CD4-positive, alpha-beta T cell (primary cell): ENCODE data around the gene RAB7B. TPM values are rescaled to one million over a fixed set of nuclear protein-coding genes. Genes with fewer than 3 reads are reported as not detected.

ENCODE experiments used
- ATAC-seq: fragments of 200-7000 bp; cut with Tn5 transposase; one replicate; pipeline ENCODE4 v1.10.0; 2022; ENCODE audit warnings: mild to moderate bottlenecking; ENCODE audit not compliant: poor library complexity
- CTCF ChIA-PET: fragments of 350-600 bp; sonication (Branson Sonifier 250); formaldehyde crosslinking; loops from one replicate; lab custom pipeline; 2021; ENCODE audit warnings: antibody characterized with exemption, inconsistent platforms; lab: Charles Lee
- POLR2A ChIA-PET: fragments of 350-600 bp; sonication (Branson Sonifier 250); formaldehyde crosslinking; loops from one replicate; lab custom pipeline; 2021; ENCODE audit warnings: antibody characterized with exemption, inconsistent platforms; lab: Charles Lee
- DNase-seq, 14 experiments: peaks; one replicate each; pipeline ENCODE4 v3.0.0-alpha.2; 2013 to 2020; ENCODE audit warnings: mixed read lengths in 2 of 14
- H3K27ac ChIP-seq, 2 donors: one replicate each; pipeline versions ENCODE4 v1.5.1 to v1.7.0; 2013; ENCODE audit warnings: low read length in 2 of 2, low read depth in 1 of 2, mild to moderate bottlenecking in 1 of 2
- H3K27me3 ChIP-seq, 2 experiments: 1 replicate in 1 of 2; 2 replicates in 1 of 2; pipeline versions ENCODE4 v1.6.1 to v1.7.0; 2013; ENCODE audit warnings: low read length in 2 of 2, control low read depth in 1 of 2, mild to moderate bottlenecking in 1 of 2, moderate library complexity in 1 of 2; ENCODE audit not compliant: insufficient read depth in 2 of 2, control insufficient read depth in 1 of 2
- H3K36me3 ChIP-seq: one replicate; pipeline ENCODE4 v1.6.1; 2013; ENCODE audit warnings: low read length, control low read depth; ENCODE audit not compliant: insufficient read depth
- H3K4me1 ChIP-seq: one replicate; pipeline ENCODE4 v1.6.1; 2013; ENCODE audit warnings: low read length, control low read depth; ENCODE audit not compliant: insufficient read depth
- H3K4me3 ChIP-seq: one replicate; pipeline ENCODE4 v1.5.1; 2013; ENCODE audit warnings: mild to moderate bottlenecking, low read length, moderate library complexity
- H3K9me3 ChIP-seq, 2 experiments: 1 replicate in 1 of 2; 2 replicates in 1 of 2; pipeline versions ENCODE4 v1.6.1 to v1.7.0; 2013; ENCODE audit warnings: low read length in 2 of 2, mild to moderate bottlenecking in 2 of 2, control low read depth in 1 of 2, moderate library complexity in 1 of 2; ENCODE audit not compliant: control insufficient read depth in 1 of 2, insufficient read depth in 1 of 2
- H3K27ac Mint-ChIP-seq: one replicate; pipeline ENCODE4 v1.8.0; 2020; ENCODE audit warnings: mixed read lengths
- H3K27me3 Mint-ChIP-seq: one replicate; pipeline ENCODE4 v1.8.0; 2021; ENCODE audit warnings: mixed read lengths
- H3K36me3 Mint-ChIP-seq: one replicate; pipeline ENCODE4 v1.8.0; 2021; ENCODE audit warnings: low read depth, mixed read lengths
- H3K4me1 Mint-ChIP-seq: one replicate; pipeline ENCODE4 v1.8.0; 2021; ENCODE audit warnings: low read depth, mixed read lengths
- H3K4me3 Mint-ChIP-seq: one replicate; pipeline ENCODE4 v1.8.0; 2020; ENCODE audit warnings: mild to moderate bottlenecking, mixed read lengths
- H3K9me3 Mint-ChIP-seq: one replicate; pipeline ENCODE4 v1.8.0; 2020; ENCODE audit warnings: mixed read lengths
- intact Hi-C, 2 experiments: fragments of 100-400 bp; cut with DNase I in 1 of 2; cut with micrococcal nuclease in 1 of 2; formaldehyde crosslinking; loops; one replicate each; pipeline versions ENCODE4 v1.15.1 to v1.9.0; 2023 to 2025; cut with DNase I, micrococcal nuclease
- total RNA-seq, 174 experiments: library from RNA in 2 of 174; stranded (reverse) in 2 of 174; gene quantifications; one replicate each; pipeline ENCODE4 v1.2.3 and lab custom pipeline; 2021 to 2026
- TF ChIP-seq, protein P1 (sequence below): fragments of 200-600 bp; IDR thresholded peaks from one replicate; pipeline ENCODE4 v1.8.0; 2022; ENCODE audit warnings: antibody characterized with exemption, mild to moderate bottlenecking

Gene RAB7B
- total RNA-seq, 2 experiments from 2014 or later, result 0.08 TPM; not detected in 1

DNA sequence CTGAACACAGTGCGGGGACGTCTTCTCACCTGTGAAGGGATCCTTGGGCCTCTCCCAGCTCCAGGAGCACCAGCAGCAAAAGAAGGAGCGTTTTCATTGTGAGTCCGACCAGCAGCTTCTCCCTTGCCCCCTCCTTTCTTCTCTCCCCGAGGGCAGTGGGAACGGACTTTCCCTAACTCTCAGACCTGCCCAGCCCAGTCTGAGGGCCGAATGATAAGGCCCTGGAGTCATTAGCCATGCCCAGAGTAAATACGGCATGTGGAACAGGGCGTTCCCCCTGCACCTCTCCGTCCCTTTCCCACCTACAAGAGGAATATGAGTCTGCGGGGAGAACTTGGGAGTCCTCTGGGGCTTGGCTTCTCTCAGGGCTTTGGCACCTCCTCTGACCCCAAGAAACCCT, 20.5 kb upstream of the RAB7B start, which contains the start of gene CTSE:
Gene CTSE, minus strand, starts transcription at position 201 of the 400 bp plus-strand sequence. Its CDS starts 104 bp downstream, at position 97.
- no peaks in the 10 kb centered on the region for H3K9me3 ChIP-seq
- H3K36me3 ChIP-seq, result no peaks in the 10 kb centered on the region
- no peaks in the 10 kb centered on the region for H3K27me3 ChIP-seq
- no peak for ATAC-seq
- CTCF ChIA-PET, result interaction anchor here (1.2 kb wide), 1 partner anchor 79 kb away, joined by 4 read pairs; no protein-coding TSS in a partner anchor
- no peak within 1 kb of the TSS for H3K4me3 ChIP-seq
- Mint-ChIP-seq H3K4me3 (no peak within 1 kb of the TSS), H3K36me3 (no peaks in the 10 kb centered on the region), H3K27me3 (peaks cover 3% of the 10 kb centered on the region), H3K27ac (no peak within 1 kb of the TSS), H3K4me1 (no peaks in the 10 kb centered on the region), H3K9me3 (no peaks in the 10 kb centered on the region)
- H3K4me1 ChIP-seq, result no peaks in the 10 kb centered on the region
- H3K27ac ChIP-seq, result no peak within 1 kb of the TSS
- TF ChIP-seq, protein P1, sequence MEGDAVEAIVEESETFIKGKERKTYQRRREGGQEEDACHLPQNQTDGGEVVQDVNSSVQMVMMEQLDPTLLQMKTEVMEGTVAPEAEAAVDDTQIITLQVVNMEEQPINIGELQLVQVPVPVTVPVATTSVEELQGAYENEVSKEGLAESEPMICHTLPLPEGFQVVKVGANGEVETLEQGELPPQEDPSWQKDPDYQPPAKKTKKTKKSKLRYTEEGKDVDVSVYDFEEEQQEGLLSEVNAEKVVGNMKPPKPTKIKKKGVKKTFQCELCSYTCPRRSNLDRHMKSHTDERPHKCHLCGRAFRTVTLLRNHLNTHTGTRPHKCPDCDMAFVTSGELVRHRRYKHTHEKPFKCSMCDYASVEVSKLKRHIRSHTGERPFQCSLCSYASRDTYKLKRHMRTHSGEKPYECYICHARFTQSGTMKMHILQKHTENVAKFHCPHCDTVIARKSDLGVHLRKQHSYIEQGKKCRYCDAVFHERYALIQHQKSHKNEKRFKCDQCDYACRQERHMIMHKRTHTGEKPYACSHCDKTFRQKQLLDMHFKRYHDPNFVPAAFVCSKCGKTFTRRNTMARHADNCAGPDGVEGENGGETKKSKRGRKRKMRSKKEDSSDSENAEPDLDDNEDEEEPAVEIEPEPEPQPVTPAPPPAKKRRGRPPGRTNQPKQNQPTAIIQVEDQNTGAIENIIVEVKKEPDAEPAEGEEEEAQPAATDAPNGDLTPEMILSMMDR, result no peak
- DNase-seq, result no peak
- intact Hi-C loops, result no loop called here
- POLR2A ChIA-PET, result no interaction called here

DNA sequence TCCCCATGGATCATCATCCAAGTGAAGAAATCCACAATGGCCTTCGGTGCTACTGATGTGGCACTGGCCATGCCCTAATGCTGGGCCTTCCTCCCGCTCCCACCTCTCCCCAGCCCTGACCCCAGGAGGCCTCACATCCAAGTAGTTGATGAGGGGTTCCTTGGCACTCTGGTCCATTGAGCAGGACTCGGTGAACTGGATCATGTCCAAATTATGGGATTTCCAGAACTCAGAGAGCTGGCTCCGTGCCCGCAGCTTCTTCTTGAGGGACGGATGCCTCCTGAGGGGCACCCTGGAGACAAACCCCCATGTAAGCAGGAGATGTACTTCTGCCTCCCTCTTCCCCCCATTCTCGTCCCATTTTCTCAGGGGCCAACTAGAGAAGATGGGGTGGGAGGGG, 19.6 kb upstream of the RAB7B start:
- no peak for DNase-seq
- H3K9me3 Mint-ChIP-seq, result no peaks in the 10 kb centered on the region
- no peak overlapping the region for H3K4me3 ChIP-seq
- H3K36me3 Mint-ChIP-seq, result no peaks in the 10 kb centered on the region
- POLR2A ChIA-PET, result no interaction called here
- H3K27ac ChIP-seq, result no peak overlapping the region
- TF ChIP-seq, protein P1, result no peak
- no peaks in the 10 kb centered on the region for H3K27me3 Mint-ChIP-seq
- H3K4me3 Mint-ChIP-seq, result no peak overlapping the region
- no peaks in the 10 kb centered on the region for H3K4me1 ChIP-seq
- H3K9me3 ChIP-seq, result no peaks in the 10 kb centered on the region
- H3K27ac Mint-ChIP-seq, result no peak overlapping the region
- intact Hi-C loops, result no loop called here
- no peak for ATAC-seq
- H3K27me3 ChIP-seq, result no peaks in the 10 kb centered on the region
- H3K36me3 ChIP-seq, result no peaks in the 10 kb centered on the region
- H3K4me1 Mint-ChIP-seq, result no peaks in the 10 kb centered on the region
- CTCF ChIA-PET, result no interaction called here

DNA sequence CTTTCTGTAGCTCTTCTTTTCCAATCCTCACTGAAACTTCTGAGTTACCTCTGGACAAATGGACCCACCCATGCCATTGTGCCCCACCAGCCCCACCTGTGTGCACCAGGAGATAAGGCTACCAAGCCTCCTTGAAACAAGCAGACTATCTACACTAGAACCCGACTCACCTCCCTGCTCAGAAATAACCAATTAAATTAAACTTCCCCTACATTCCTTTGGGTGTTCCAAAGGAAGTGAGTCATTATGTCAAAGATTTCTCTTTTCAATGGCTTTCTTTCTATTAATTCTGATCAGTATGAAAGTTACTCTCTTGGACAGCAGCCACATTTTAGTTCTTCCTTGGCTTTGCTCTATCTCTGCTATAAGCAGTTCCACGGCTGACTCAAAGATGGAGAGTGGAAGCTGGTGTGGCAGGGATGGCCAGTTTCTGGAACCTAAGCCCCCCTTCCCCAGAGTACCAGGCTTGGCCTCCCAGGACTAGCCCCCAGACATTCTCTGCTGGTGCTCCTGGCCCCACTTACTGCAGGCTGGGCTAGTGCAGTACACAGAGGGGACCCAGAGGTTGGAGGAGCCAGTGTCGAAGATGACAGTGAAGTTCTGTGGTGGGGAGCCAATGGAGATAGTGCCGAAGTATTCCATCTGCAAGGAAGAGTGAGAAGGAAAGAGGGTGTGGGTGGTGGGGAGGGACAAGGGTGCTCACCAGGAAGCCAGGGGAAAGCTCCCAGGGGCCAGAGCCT, 18.6 kb upstream of the RAB7B start:
- no peaks in the 10 kb centered on the region for H3K36me3 ChIP-seq
- no peaks in the 10 kb centered on the region for H3K9me3 ChIP-seq
- no peak overlapping the region for H3K27ac ChIP-seq
- H3K27me3 ChIP-seq, result no peaks in the 10 kb centered on the region
- no peaks in the 10 kb centered on the region for H3K4me1 Mint-ChIP-seq
- no peaks in the 10 kb centered on the region for H3K36me3 Mint-ChIP-seq
- H3K4me1 ChIP-seq, result no peaks in the 10 kb centered on the region
- TF ChIP-seq, protein P1, result no peak
- no peaks in the 10 kb centered on the region for H3K27me3 Mint-ChIP-seq
- ChIA-PET POLR2A (no interaction called here), CTCF (no interaction called here)
- ATAC-seq (no peak), DNase-seq (no peak)
- no peak overlapping the region for H3K4me3 ChIP-seq
- no peak overlapping the region for H3K4me3 Mint-ChIP-seq
- no peaks in the 10 kb centered on the region for H3K9me3 Mint-ChIP-seq
- intact Hi-C loops, result no loop called here
- no peak overlapping the region for H3K27ac Mint-ChIP-seq
